Left cardiac atrium (tissue), 4 donors: Measurements from ENCODE around the gene HK1. TPM values are rescaled to one million over a fixed set of nuclear protein-coding genes. Genes with fewer than 3 reads are reported as not detected.
"Not testable (repeated sequence)": the region's sequence is repeated elsewhere in the genome, so short reads cannot be mapped to it uniquely, and the experiment has no call there.

ENCODE experiments used
- ATAC-seq, 2 donors: fragments of 200-7000 bp; cut with Tn5 transposase; one replicate each; pipeline ENCODE4 v1.9.1; 2020; ENCODE audit warnings: mild to moderate bottlenecking in 2 of 2, moderate library complexity in 2 of 2
- DNase-seq: peaks from one replicate; pipeline ENCODE4 v3.0.0-alpha.2; 2020
- intact Hi-C, 2 donors: fragments of 100-400 bp; cut with DNase I; formaldehyde crosslinking; loops; one replicate each; pipeline versions ENCODE4 v1.14.1 to v1.15.1; 2022 to 2023
- total RNA-seq, 2 donors: library from RNA; stranded (reverse); fragmentation: NEBNext Ultra II Directional; extraction: Animal tissue kit (Norgen Biotek cat#: 25700); gene quantifications; one replicate each; pipeline ENCODE4 v1.2.1, GENCODE V29; 2021
- donor health status: DM: no; HTN: yes; CAD: no.
- donor health status: DM: no; HTN: yes; CAD: no; lungs with severe emphysema.
- donor health status: DM: yes; HTN: yes; CAD: no.
- donor health status: Dilated cardiomyopathy.

HK1 gene
- total RNA-seq, 2 donors from 2014 or later, result 188 to 274 TPM

- intact Hi-C loops, result no loop called here
- ATAC-seq (no peak), DNase-seq (no peak)
These were observed 167.9 kb downstream of the HK1 start for GRCh38 chr10:69446229-69446628.

- DNase-seq, result no peak
- no peak for ATAC-seq
- intact Hi-C loops, result no loop called here
These were observed 168.4 kb downstream of the HK1 start for GRCh38 chr10:69446650-69447151.

GRCh38 chr10:69449841-69450240 is 171.5 kb downstream of the HK1 start:
- intact Hi-C loops, result no loop called here
- ATAC-seq (peak; percentile 55 to 79), DNase-seq (peak; percentile 56)

GRCh38 chr10:69450395-69450794 is 172.1 kb downstream of the HK1 start:
- DNase-seq, ATAC-seq, intact Hi-C loops: not testable (repeated sequence)

GRCh38 chr10:69451209-69451783 is 173.0 kb downstream of the HK1 start, which contains the start of gene TSPAN15:
Gene TSPAN15, plus strand, starts transcription at chr10:69451465. Its CDS starts 130 bp downstream, at chr10:69451595.
- ATAC-seq, result peak; percentile 96 to 97
- intact Hi-C loops, result no loop called here

More at GRCh38 chr10:69451209-69451783, 173.0 kb downstream of the HK1 start, which contains the start of gene TSPAN15:
- peak; percentile 89 for DNase-seq

Other genes starting within 250 kb of the HK1 start
- gene SRGN, start 190.4 kb upstream of the HK1 start, total RNA-seq, result 100 to 1,000 TPM in 1 of 2 donors, 10 to 100 TPM in 1; 89.7 to 121 TPM
- 10 to 100 TPM; 33.2 to 35.7 TPM for gene VPS26A, start 154.3 kb upstream of the HK1 start, total RNA-seq
- gene SUPV3L1, start 98.3 kb upstream of the HK1 start, total RNA-seq, result 10 to 100 TPM; 29.1 to 32.4 TPM
- under 1 TPM in 1 of 2 donors, not detected in 1; 0.35 TPM for gene HKDC1, start 58.2 kb upstream of the HK1 start, total RNA-seq
- under 1 TPM; 0.24 to 0.31 TPM for gene TACR2, start 138.4 kb downstream of the HK1 start, total RNA-seq
- 10 to 100 TPM; 11.0 to 17.3 TPM for gene TSPAN15, start 173.0 kb downstream of the HK1 start, total RNA-seq